KMS-11 (cell line): Measurements from ENCODE around the gene BAZ2B.

Experiments
- H2AFZ ChIP-seq: fragments of 200-600 bp; sonication (generic); 2 replicates; pipeline ENCODE4 v1.6.1; 2016; ENCODE audit warnings: antibody characterized with exemption, mixed run types, low read depth
- H3K27ac ChIP-seq: fragments of 200-600 bp; sonication (generic); 2 replicates; pipeline ENCODE4 v1.6.1; 2016; ENCODE audit warnings: mild to moderate bottlenecking, mixed run types
- H3K27me3 ChIP-seq: fragments of 200-600 bp; sonication (generic); 2 replicates; pipeline ENCODE4 v1.6.1; 2017; ENCODE audit warnings: mild to moderate bottlenecking, low read depth, mixed run types, moderate library complexity; ENCODE audit not compliant: insufficient read depth
- H3K36me3 ChIP-seq: fragments of 200-600 bp; sonication (generic); 2 replicates; pipeline ENCODE4 v1.6.1; 2017; ENCODE audit warnings: mild to moderate bottlenecking, mixed run types; ENCODE audit not compliant: insufficient read depth
- H3K4me1 ChIP-seq: fragments of 200-600 bp; sonication (generic); 2 replicates; pipeline ENCODE4 v1.6.1; 2016; ENCODE audit warnings: mild to moderate bottlenecking, low read depth, mixed run types; ENCODE audit not compliant: poor library complexity, severe bottlenecking
- H3K4me2 ChIP-seq: fragments of 200-600 bp; sonication (generic); 2 replicates; pipeline ENCODE4 v1.7.0; 2016; ENCODE audit warnings: mild to moderate bottlenecking, mixed run types
- H3K4me3 ChIP-seq: fragments of 200-600 bp; sonication (generic); IDR thresholded peaks from 2 replicates; pipeline ENCODE4 v1.6.1; 2017; ENCODE audit warnings: low read depth, low read length, mixed read lengths; ENCODE audit not compliant: insufficient read depth
- H3K79me2 ChIP-seq: fragments of 200-600 bp; sonication (generic); 2 replicates; pipeline ENCODE4 v1.6.1; 2016; ENCODE audit warnings: low read depth, mixed run types; ENCODE audit not compliant: insufficient read depth
- H3K9ac ChIP-seq: fragments of 200-600 bp; sonication (generic); 2 replicates; pipeline ENCODE4 v1.6.1; 2016; ENCODE audit warnings: mild to moderate bottlenecking, mixed run types
- H4K20me1 ChIP-seq: fragments of 200-600 bp; sonication (generic); 2 replicates; pipeline ENCODE4 v1.6.1; 2016; ENCODE audit warnings: mild to moderate bottlenecking, mixed run types; ENCODE audit not compliant: insufficient read depth
- TF ChIP-seq, protein P1 (sequence below): fragments of 200-600 bp; sonication (generic); conservative IDR thresholded peaks from 2 replicates; pipeline ENCODE4 v1.6.1; 2017; ENCODE audit warnings: low read depth, mild to moderate bottlenecking, antibody characterized with exemption, low read length, moderate library complexity, mixed read lengths

BAZ2B gene

DNA sequence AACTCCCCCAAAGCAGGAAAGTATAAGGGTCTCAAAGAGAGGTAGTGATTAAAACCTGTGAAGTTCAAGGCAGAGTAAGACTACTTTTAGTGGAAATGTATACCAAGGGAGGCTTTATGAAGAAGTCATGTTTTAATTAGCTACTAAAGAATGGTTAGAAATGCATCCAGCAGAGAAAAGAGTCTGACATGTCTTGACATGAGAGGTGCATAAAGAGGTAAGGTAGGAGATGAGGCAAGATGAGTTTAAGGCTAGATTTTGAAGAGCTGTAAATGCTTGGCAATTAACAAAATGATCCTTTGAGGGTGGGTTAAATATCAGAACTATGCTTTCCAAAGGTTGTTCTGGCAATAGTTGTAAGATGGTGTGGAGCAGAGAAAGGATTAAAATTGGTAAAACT is 241.1 kb downstream of the BAZ2B start:
- TF ChIP-seq, protein P1, sequence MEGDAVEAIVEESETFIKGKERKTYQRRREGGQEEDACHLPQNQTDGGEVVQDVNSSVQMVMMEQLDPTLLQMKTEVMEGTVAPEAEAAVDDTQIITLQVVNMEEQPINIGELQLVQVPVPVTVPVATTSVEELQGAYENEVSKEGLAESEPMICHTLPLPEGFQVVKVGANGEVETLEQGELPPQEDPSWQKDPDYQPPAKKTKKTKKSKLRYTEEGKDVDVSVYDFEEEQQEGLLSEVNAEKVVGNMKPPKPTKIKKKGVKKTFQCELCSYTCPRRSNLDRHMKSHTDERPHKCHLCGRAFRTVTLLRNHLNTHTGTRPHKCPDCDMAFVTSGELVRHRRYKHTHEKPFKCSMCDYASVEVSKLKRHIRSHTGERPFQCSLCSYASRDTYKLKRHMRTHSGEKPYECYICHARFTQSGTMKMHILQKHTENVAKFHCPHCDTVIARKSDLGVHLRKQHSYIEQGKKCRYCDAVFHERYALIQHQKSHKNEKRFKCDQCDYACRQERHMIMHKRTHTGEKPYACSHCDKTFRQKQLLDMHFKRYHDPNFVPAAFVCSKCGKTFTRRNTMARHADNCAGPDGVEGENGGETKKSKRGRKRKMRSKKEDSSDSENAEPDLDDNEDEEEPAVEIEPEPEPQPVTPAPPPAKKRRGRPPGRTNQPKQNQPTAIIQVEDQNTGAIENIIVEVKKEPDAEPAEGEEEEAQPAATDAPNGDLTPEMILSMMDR, result no peak
- H3K36me3 ChIP-seq, result no peaks in the 10 kb centered on the region
- no peaks in the 10 kb centered on the region for H4K20me1 ChIP-seq
- no peak overlapping the region for H3K27ac ChIP-seq
- H3K4me1 ChIP-seq, result peaks cover 9% of the 10 kb centered on the region
- no peak overlapping the region for H3K4me2 ChIP-seq
- no peaks in the 10 kb centered on the region for H3K27me3 ChIP-seq
- no peak overlapping the region for H3K4me3 ChIP-seq
- no peak overlapping the region for H3K9ac ChIP-seq
- H3K79me2 ChIP-seq, result no peaks in the 10 kb centered on the region
- H2AFZ ChIP-seq, result no peak overlapping the region

DNA sequence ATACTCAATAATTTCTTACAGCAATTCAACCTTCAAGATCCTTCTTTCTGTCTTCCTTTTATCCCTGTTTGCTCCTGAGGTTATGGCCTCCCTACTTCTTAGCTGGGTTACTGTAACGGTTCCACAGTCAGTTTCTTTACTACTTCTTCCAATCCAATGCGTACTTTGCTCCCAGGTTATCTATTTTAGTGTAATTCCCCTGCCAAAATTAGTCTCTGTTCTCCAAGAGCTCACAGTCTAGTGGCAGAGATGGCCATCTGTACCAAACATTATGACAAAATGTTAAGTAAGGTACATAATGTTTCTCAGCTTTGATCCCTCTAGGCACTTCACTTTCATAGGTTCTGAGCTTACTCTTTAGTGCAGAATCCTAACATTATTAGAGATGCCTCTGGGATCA is 244.8 kb downstream of the BAZ2B start:
- H3K4me2 ChIP-seq, result no peak overlapping the region
- TF ChIP-seq, protein P1, result no peak

DNA sequence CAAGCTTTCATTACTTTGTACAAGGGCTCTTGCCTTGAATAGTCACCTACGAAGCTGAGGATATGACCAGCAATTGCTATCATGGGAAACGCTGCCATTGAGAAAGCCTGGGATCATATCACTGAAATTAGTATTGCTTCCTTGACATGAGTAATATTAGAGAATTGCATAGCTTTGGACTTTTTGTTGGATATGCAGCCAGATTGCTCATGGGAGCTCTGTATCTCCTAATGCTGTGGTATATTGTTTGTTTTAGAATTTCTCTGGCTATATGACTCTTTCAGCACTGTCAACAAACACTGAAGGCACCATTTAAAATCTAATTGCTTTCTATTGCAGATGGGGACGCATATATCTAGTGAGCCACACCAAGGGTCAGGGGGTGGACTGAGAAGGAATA is 249.8 kb downstream of the BAZ2B start:
- H4K20me1 ChIP-seq, result no peaks in the 10 kb centered on the region
- no peak overlapping the region for H3K4me2 ChIP-seq
- H2AFZ ChIP-seq, result no peak overlapping the region
- no peaks in the 10 kb centered on the region for H3K36me3 ChIP-seq
- no peak overlapping the region for H3K27ac ChIP-seq
- H3K27me3 ChIP-seq, result no peaks in the 10 kb centered on the region
- TF ChIP-seq, protein P1, result no peak
- no peak overlapping the region for H3K9ac ChIP-seq
- H3K4me1 ChIP-seq, result no peaks in the 10 kb centered on the region
- H3K4me3 ChIP-seq, result no peak overlapping the region
- no peaks in the 10 kb centered on the region for H3K79me2 ChIP-seq

More for the DNA sequence above, 244.8 kb downstream of the BAZ2B start:
- Histone ChIP-seq H4K20me1 (no peaks in the 10 kb centered on the region), H3K79me2 (no peaks in the 10 kb centered on the region), H3K4me3 (no peak overlapping the region), H3K27me3 (no peaks in the 10 kb centered on the region), H3K4me1 (no peaks in the 10 kb centered on the region), H2AFZ (no peak overlapping the region), H3K9ac (no peak overlapping the region), H3K36me3 (no peaks in the 10 kb centered on the region), H3K27ac (no peak overlapping the region)

DNA sequence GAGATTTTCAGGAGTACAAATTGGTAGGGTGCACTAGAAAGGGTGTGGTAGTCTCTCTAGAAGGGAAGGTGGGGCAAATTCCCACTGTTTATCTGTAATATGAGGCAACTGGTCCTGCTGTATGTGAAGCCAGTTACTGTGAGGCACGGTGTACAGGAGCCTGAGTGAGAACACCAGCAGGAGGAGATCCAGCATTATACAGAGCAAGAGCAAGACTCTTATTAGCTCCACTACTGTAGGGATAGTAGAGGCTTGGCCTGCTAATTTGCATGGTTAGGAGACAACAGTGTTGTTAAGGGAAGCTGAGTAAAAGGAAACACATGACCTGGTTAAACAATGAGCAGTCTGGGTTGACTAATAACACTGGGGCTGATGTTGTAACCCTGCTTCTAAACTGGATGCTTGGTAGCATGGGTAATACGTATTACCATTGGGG is 253.5 kb downstream of the BAZ2B start:
- TF ChIP-seq, protein P1, result no peak
- no peaks in the 10 kb centered on the region for H3K79me2 ChIP-seq
- H3K4me2 ChIP-seq, result no peak overlapping the region
- no peak overlapping the region for H2AFZ ChIP-seq
- no peak overlapping the region for H3K9ac ChIP-seq
- no peaks in the 10 kb centered on the region for H3K27me3 ChIP-seq
- no peaks in the 10 kb centered on the region for H3K36me3 ChIP-seq
- no peak overlapping the region for H3K27ac ChIP-seq
- H4K20me1 ChIP-seq, result no peaks in the 10 kb centered on the region
- no peak overlapping the region for H3K4me3 ChIP-seq
- peaks cover 8% of the 10 kb centered on the region for H3K4me1 ChIP-seq
